HT-29 (cell line): ENCODE results near the gene CCDC171. TPM values are rescaled to one million over a fixed set of nuclear protein-coding genes. Genes with fewer than 3 reads are reported as not detected.
"Not testable (repeated sequence)": the region's sequence is repeated elsewhere in the genome, so short reads cannot be mapped to it uniquely, and the experiment has no call there.

Source experiments
- DNase-seq: peaks from one replicate; pipeline ENCODE4 v3.0.0-alpha.2; 2015; ENCODE audit warnings: low spot score
- total RNA-seq: library from RNA; depleted of rRNA; stranded (reverse); fragments of >200 nt; shearing (Covaris generic); gene quantifications from 2 replicates; pipeline ENCODE4 v1.2.3, GENCODE V29; 2014

CCDC171 gene
- total RNA-seq, 1 experiment from 2014 or later = 0.31 TPM

- DNase-seq = no peak
Measured at GRCh38 chr9:15553528-15553898, 670 bp downstream of the CCDC171 start.

GRCh38 chr9:15570769-15571168 is 17.9 kb downstream of the CCDC171 start:
- no peak for DNase-seq

GRCh38 chr9:15572200-15572770 is 19.4 kb downstream of the CCDC171 start:
- no peak for DNase-seq

GRCh38 chr9:15576350-15577050 is 23.7 kb downstream of the CCDC171 start:
- no peak for DNase-seq

GRCh38 chr9:15578714-15579113 is 25.9 kb downstream of the CCDC171 start:
- no peak for DNase-seq

- DNase-seq = no peak
Measured at GRCh38 chr9:15584379-15584778, 31.5 kb downstream of the CCDC171 start.

GRCh38 chr9:15592317-15592716 is 39.5 kb downstream of the CCDC171 start:
- DNase-seq = no peak

GRCh38 chr9:15592940-15593339 is 40.1 kb downstream of the CCDC171 start:
- not testable (repeated sequence) for DNase-seq

GRCh38 chr9:15600666-15601330 is 48.0 kb downstream of the CCDC171 start:
- DNase-seq = not testable (repeated sequence)

- peak; percentile 73 for DNase-seq
Measured at GRCh38 chr9:15606643-15607472, 54.0 kb downstream of the CCDC171 start.

GRCh38 chr9:15612962-15613361 is 60.1 kb downstream of the CCDC171 start:
- no peak for DNase-seq

- DNase-seq = no peak
Measured at GRCh38 chr9:15617782-15618181, 64.9 kb downstream of the CCDC171 start.

GRCh38 chr9:15618540-15619331 is 65.9 kb downstream of the CCDC171 start:
- DNase-seq = no peak

GRCh38 chr9:15622318-15622971 is 69.6 kb downstream of the CCDC171 start:
- DNase-seq = peak; percentile 32

GRCh38 chr9:15635752-15636151 is 82.9 kb downstream of the CCDC171 start:
- no peak for DNase-seq

- DNase-seq = no peak
Measured at GRCh38 chr9:15640121-15640520, 87.3 kb downstream of the CCDC171 start.

- DNase-seq = no peak
Measured at GRCh38 chr9:15641291-15641690, 88.4 kb downstream of the CCDC171 start.

- DNase-seq = peak; percentile 66
Measured at GRCh38 chr9:15642369-15642962, 89.6 kb downstream of the CCDC171 start.

GRCh38 chr9:15670246-15670645 is 117.4 kb downstream of the CCDC171 start:
- no peak for DNase-seq

GRCh38 chr9:15670894-15671293 is 118.1 kb downstream of the CCDC171 start:
- no peak for DNase-seq
